OCI-LY3 (cell line): ENCODE data around the gene WBP1.

ENCODE experiments used
- EZH2phosphoT487 ChIP-seq: fragments of 200-600 bp; shearing (Covaris generic); IDR thresholded peaks from 2 replicates; pipeline ENCODE4 v1.6.1; 2018; ENCODE audit warnings: antibody characterized with exemption, mixed run types, low read depth
- TF ChIP-seq, protein P1 (sequence below): fragments of 200-600, 300-600 bp; sonication (generic); IDR thresholded peaks from 2 replicates; pipeline ENCODE4 v1.5.1; 2014; ENCODE audit warnings: antibody characterized with exemption, low read length, low read depth

DNA sequence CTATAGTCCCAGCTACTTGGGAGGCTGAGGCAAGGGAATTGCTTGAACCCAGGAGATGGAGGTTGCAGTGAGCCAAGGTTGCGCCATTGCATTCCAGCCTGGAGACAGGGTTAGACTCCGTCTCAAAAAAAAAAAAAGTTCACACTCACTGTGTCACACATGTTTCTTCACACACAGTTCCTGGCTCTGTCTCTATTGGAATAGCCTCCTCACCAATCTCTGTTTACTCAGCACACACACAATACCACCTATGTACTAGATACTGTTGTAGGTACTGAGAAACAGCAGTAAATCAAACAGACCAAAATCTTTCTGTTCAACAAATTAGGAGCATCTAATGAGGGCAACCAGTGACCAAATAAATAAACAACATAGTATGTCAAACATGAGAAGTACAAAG, 27.9 kb downstream of the WBP1 start:
- TF ChIP-seq, protein P1, sequence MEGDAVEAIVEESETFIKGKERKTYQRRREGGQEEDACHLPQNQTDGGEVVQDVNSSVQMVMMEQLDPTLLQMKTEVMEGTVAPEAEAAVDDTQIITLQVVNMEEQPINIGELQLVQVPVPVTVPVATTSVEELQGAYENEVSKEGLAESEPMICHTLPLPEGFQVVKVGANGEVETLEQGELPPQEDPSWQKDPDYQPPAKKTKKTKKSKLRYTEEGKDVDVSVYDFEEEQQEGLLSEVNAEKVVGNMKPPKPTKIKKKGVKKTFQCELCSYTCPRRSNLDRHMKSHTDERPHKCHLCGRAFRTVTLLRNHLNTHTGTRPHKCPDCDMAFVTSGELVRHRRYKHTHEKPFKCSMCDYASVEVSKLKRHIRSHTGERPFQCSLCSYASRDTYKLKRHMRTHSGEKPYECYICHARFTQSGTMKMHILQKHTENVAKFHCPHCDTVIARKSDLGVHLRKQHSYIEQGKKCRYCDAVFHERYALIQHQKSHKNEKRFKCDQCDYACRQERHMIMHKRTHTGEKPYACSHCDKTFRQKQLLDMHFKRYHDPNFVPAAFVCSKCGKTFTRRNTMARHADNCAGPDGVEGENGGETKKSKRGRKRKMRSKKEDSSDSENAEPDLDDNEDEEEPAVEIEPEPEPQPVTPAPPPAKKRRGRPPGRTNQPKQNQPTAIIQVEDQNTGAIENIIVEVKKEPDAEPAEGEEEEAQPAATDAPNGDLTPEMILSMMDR, result no peak
- no peak for TF ChIP-seq EZH2phosphoT487
